GM18517 (cell line): Measurements from ENCODE around the gene LIN37.

Experiments used
- ATAC-seq: cut with Tn5 transposase; IDR thresholded peaks from one replicate; pipeline ENCODE4 v1.9.1; 2021; ENCODE audit warnings: mild to moderate bottlenecking, moderate library complexity; ENCODE audit not compliant: unreplicated experiment

Gene LIN37

DNA sequence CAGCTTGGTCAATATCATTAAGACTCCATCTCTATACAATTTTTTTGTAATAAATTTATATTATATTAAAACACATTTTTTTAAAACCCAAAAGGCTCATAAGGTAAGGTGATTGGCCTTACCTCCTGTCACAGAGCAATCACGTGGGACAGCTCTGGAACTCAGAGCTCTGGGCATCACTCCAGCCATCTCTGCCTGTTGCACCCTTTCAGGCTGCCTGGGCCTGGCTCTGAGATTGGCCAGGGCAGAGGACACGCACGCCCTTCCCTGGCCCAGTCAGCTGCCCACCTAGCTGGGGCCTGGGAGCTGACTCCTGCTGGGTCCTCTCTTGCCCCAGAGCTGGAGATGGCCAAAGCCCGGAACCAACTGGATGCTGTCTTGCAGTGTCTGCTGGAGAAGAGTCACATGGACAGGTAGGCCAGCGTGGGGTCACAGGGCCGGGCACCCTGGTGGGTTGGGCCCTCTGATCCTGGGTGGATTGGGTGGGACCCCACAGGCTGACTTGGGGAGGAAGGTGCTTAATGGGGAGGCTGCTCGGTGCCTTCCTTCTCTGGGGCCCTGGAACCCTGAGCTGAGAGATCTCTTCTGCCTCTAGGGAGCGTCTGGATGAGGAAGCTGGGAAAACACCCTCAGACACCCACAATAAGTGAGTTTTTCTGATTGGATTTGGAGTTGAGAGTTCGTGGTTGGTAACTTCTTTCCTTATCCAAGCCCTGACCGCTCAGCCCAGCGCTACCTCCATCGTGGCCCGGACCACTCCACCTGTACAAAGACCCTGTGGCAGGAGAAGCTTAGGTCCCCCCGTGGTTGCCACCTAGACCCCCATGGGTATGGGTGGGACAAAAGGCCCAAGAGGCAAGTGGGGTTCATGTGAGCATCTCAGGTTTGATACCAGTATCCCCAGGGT is 3.7 kb downstream of the LIN37 start:
- ATAC-seq = no peak

GRCh38 chr19:35752746-35753350 is 4.5 kb downstream of the LIN37 start:
- ATAC-seq = no peak

GRCh38 chr19:35753634-35754369 is 5.4 kb downstream of the LIN37 start:
- no peak for ATAC-seq

- no peak for ATAC-seq
Measured at GRCh38 chr19:35754370-35755130, 6.2 kb downstream of the LIN37 start.

- ATAC-seq = no peak
Measured at GRCh38 chr19:35755131-35755549, 6.8 kb downstream of the LIN37 start.

DNA sequence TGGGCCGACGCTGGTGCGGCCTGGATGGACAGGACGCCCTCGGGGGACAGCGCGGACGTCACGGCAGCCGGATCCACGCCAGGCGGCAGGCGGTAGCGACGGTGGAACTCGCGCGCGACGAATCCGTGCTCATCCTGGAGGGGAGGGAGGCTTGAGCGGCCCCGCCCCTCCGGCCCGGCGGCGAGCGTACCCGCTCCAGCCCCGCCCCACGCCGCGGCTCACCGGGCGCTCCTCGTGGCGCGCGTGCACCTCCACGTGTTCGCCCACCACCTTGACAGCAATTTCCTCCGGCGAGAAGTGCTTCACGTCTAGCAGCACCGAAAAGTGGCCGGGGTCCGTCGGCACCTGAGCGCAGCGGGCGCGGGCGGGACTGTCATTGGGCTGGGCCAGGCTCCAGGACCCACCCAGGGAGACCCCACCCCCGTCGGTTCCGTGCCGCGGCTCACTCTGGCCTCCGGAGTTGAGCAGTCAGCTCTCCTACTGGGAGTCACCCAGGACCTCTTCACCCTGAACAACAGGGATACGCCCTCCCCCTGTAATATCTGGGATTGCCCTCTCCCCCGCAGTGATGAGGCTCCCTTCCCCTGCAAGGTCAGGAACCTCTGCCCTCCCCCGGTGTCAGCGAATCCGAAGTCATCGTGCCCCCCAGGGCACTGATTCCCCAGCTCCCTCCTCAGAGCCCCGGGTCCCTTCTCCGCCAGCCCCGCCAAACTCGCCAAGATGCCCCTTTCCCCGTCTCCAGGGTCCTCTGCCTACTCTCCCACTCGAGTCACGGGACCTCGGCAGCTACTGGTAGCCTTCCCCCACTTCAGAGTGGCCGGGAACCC is 7.4 kb downstream of the LIN37 start:
- ATAC-seq = no peak

- no peak for ATAC-seq
Measured at GRCh38 chr19:35756377-35757230, 8.2 kb downstream of the LIN37 start, which contains the start of gene HSPB6. HSPB6 (minus strand) TSS chr19:35757029; CDS start chr19:35757008, 21 bp downstream.

GRCh38 chr19:35757231-35757748 is 8.9 kb downstream of the LIN37 start:
- ATAC-seq = peak; percentile 5

- peak; percentile 91 for ATAC-seq
Measured at GRCh38 chr19:35757749-35758608, 9.6 kb downstream of the LIN37 start, which contains the start of gene PROSER3. PROSER3 (plus strand) TSS chr19:35758176; CDS start chr19:35758216, 40 bp downstream.

- ATAC-seq = no peak
Measured at GRCh38 chr19:35759697-35760096, 11.3 kb downstream of the LIN37 start.

GRCh38 chr19:35760711-35761349 is 12.5 kb downstream of the LIN37 start:
- no peak for ATAC-seq

- ATAC-seq = no peak
Measured at GRCh38 chr19:35764432-35765315, 16.3 kb downstream of the LIN37 start.

- no peak for ATAC-seq
Measured at GRCh38 chr19:35766571-35767104, 18.3 kb downstream of the LIN37 start.

GRCh38 chr19:35767288-35768081 is 19.1 kb downstream of the LIN37 start:
- no peak for ATAC-seq

GRCh38 chr19:35768082-35768421 is 19.7 kb downstream of the LIN37 start:
- no peak for ATAC-seq
